Measurements from ENCODE around the gene EPB41L3.

The EPB41L3 gene

GRCh38 chr18:5421981-5422380 lies 121.8 kb downstream of the EPB41L3 start:
- no peak for DNase-seq (ENCODE audit: low read depth)
- TF ChIP-seq CTCF (IDR thresholded peaks at IDR 0.05; ENCODE audit: insufficient read depth, low read depth, low read length, missing control alignments) = no peak
- no peak overlapping the region for H3K4me3 ChIP-seq (ENCODE audit: low read depth, low read length)

GRCh38 chr18:5420906-5421305 lies 122.9 kb downstream of the EPB41L3 start:
- no peak for TF ChIP-seq CTCF (IDR thresholded peaks at IDR 0.05; ENCODE audit: insufficient read depth, low read depth, low read length, missing control alignments)

GRCh38 chr18:5419601-5420000 lies 124.2 kb downstream of the EPB41L3 start:
- no peak overlapping the region for H3K4me3 ChIP-seq (ENCODE audit: low read depth, low read length)
- TF ChIP-seq CTCF (IDR thresholded peaks at IDR 0.05; ENCODE audit: insufficient read depth, low read depth, low read length, missing control alignments) = no peak
- no peak for DNase-seq (ENCODE audit: low read depth)

More at GRCh38 chr18:5420906-5421305, 122.9 kb downstream of the EPB41L3 start:
- no peak overlapping the region for H3K4me3 ChIP-seq (ENCODE audit: low read depth, low read length)
- DNase-seq (ENCODE audit: low read depth) = no peak

GRCh38 chr18:5419030-5419429 lies 124.8 kb downstream of the EPB41L3 start:
- TF ChIP-seq CTCF (IDR thresholded peaks at IDR 0.05; ENCODE audit: insufficient read depth, low read depth, low read length, missing control alignments) = no peak
- no peak overlapping the region for H3K4me3 ChIP-seq (ENCODE audit: low read depth, low read length)
- DNase-seq (ENCODE audit: low read depth) = no peak

- no peak for TF ChIP-seq CTCF (IDR thresholded peaks at IDR 0.05; ENCODE audit: insufficient read depth, low read depth, low read length, missing control alignments)
- no peak for DNase-seq (ENCODE audit: low read depth)
- H3K4me3 ChIP-seq (ENCODE audit: low read depth, low read length) = no peak overlapping the region
These were observed 126.5 kb downstream of the EPB41L3 start for GRCh38 chr18:5417342-5417741.

- no peak for DNase-seq (ENCODE audit: low read depth)
- TF ChIP-seq CTCF (IDR thresholded peaks at IDR 0.05; ENCODE audit: insufficient read depth, low read depth, low read length, missing control alignments) = no peak
- no peak overlapping the region for H3K4me3 ChIP-seq (ENCODE audit: low read depth, low read length)
These were observed 127.7 kb downstream of the EPB41L3 start for GRCh38 chr18:5416112-5416511.

- DNase-seq (ENCODE audit: low read depth) = no peak
- no peak overlapping the region for H3K4me3 ChIP-seq (ENCODE audit: low read depth, low read length)
- no peak for TF ChIP-seq CTCF (IDR thresholded peaks at IDR 0.05; ENCODE audit: insufficient read depth, low read depth, low read length, missing control alignments)
These were observed 128.1 kb downstream of the EPB41L3 start for GRCh38 chr18:5415665-5416064.

All from GM12865 (cell line).